ENCODE results near the gene RIBC2.

Gene RIBC2

GRCh38 chr22:45452565-45453379, 39.3 kb downstream of the RIBC2 start:
- Histone ChIP-seq H3K4me2 (ENCODE audit: low read length) (peak overlapping the region; percentile 72), H3K9me3 (ENCODE audit: control insufficient read depth, low read length) (no peaks in the 10 kb centered on the region), H2AFZ (peak overlapping the region; percentile 38), H3K9ac (no peak overlapping the region), H3K36me3 (ENCODE audit: control insufficient read depth, insufficient read depth, low read length) (no peaks in the 10 kb centered on the region), H3K79me2 (no peaks in the 10 kb centered on the region), H3K4me3 (ENCODE audit: low read depth, low read length) (no peak overlapping the region), H3K27me3 (ENCODE audit: control insufficient read depth, insufficient read depth, low read length) (no peaks in the 10 kb centered on the region), H3K4me1 (peaks cover 31% of the 10 kb centered on the region), H3K27ac (peak overlapping the region; percentile 93)
- no peak for TF ChIP-seq CTCF (IDR thresholded peaks at IDR 0.05)

GRCh38 chr22:45453764-45454163, 40.3 kb downstream of the RIBC2 start:
- H3K36me3 ChIP-seq (ENCODE audit: control insufficient read depth, insufficient read depth, low read length): no peaks in the 10 kb centered on the region
- H3K27ac ChIP-seq: peak overlapping the region; percentile 93
- H3K4me3 ChIP-seq (ENCODE audit: low read depth, low read length): no peak overlapping the region
- peak overlapping the region; percentile 51 for H2AFZ ChIP-seq
- H3K9me3 ChIP-seq (ENCODE audit: control insufficient read depth, low read length): no peaks in the 10 kb centered on the region
- H3K27me3 ChIP-seq (ENCODE audit: control insufficient read depth, insufficient read depth, low read length): no peaks in the 10 kb centered on the region
- no peaks in the 10 kb centered on the region for H3K79me2 ChIP-seq
- H3K4me1 ChIP-seq: peaks cover 31% of the 10 kb centered on the region
- no peak overlapping the region for H3K9ac ChIP-seq
- H3K4me2 ChIP-seq (ENCODE audit: low read length): no peak overlapping the region
- TF ChIP-seq CTCF (IDR thresholded peaks at IDR 0.05): no peak

GRCh38 chr22:45454275-45454674, 40.8 kb downstream of the RIBC2 start:
- Histone ChIP-seq H3K36me3 (ENCODE audit: control insufficient read depth, insufficient read depth, low read length) (no peaks in the 10 kb centered on the region), H3K9ac (no peak overlapping the region), H3K79me2 (no peaks in the 10 kb centered on the region), H3K27ac (peak overlapping the region; percentile 93), H3K9me3 (ENCODE audit: control insufficient read depth, low read length) (no peaks in the 10 kb centered on the region), H3K4me2 (ENCODE audit: low read length) (no peak overlapping the region), H3K27me3 (ENCODE audit: control insufficient read depth, insufficient read depth, low read length) (no peaks in the 10 kb centered on the region), H3K4me1 (peaks cover 31% of the 10 kb centered on the region), H2AFZ (peak overlapping the region; percentile 51), H3K4me3 (ENCODE audit: low read depth, low read length) (no peak overlapping the region)
- TF ChIP-seq CTCF (IDR thresholded peaks at IDR 0.05): no peak

- no peak overlapping the region for H3K4me3 ChIP-seq (ENCODE audit: low read depth, low read length)
- no peaks in the 10 kb centered on the region for H3K27me3 ChIP-seq (ENCODE audit: control insufficient read depth, insufficient read depth, low read length)
- H2AFZ ChIP-seq: no peak overlapping the region
- no peak for TF ChIP-seq CTCF (IDR thresholded peaks at IDR 0.05)
- H3K4me2 ChIP-seq (ENCODE audit: low read length): no peak overlapping the region
- no peak overlapping the region for H3K27ac ChIP-seq
- peaks cover 31% of the 10 kb centered on the region for H3K4me1 ChIP-seq
- no peaks in the 10 kb centered on the region for H3K9me3 ChIP-seq (ENCODE audit: control insufficient read depth, low read length)
- no peak overlapping the region for H3K9ac ChIP-seq
- no peaks in the 10 kb centered on the region for H3K36me3 ChIP-seq (ENCODE audit: control insufficient read depth, insufficient read depth, low read length)
- H3K79me2 ChIP-seq: no peaks in the 10 kb centered on the region
Observed at GRCh38 chr22:45455212-45455611, 41.7 kb downstream of the RIBC2 start.

GRCh38 chr22:45455621-45456020, 42.1 kb downstream of the RIBC2 start:
- no peak for TF ChIP-seq CTCF (IDR thresholded peaks at IDR 0.05)
- no peaks in the 10 kb centered on the region for H3K9me3 ChIP-seq (ENCODE audit: control insufficient read depth, low read length)

More at GRCh38 chr22:45455621-45456020, 42.1 kb downstream of the RIBC2 start:
- peaks cover 31% of the 10 kb centered on the region for H3K4me1 ChIP-seq
- H3K4me2 ChIP-seq (ENCODE audit: low read length): no peak overlapping the region
- H3K79me2 ChIP-seq: no peaks in the 10 kb centered on the region
- H3K27ac ChIP-seq: no peak overlapping the region
- H3K27me3 ChIP-seq (ENCODE audit: control insufficient read depth, insufficient read depth, low read length): no peaks in the 10 kb centered on the region
- no peak overlapping the region for H3K4me3 ChIP-seq (ENCODE audit: low read depth, low read length)
- no peaks in the 10 kb centered on the region for H3K36me3 ChIP-seq (ENCODE audit: control insufficient read depth, insufficient read depth, low read length)
- H2AFZ ChIP-seq: no peak overlapping the region
- no peak overlapping the region for H3K9ac ChIP-seq

Measured in parathyroid adenoma (tissue), 2 donors.